SH-SY5Y (cell line): ENCODE data around the gene PDYN.

Experiments
- GATA2 ChIP-seq: IDR thresholded peaks from 2 replicates; pipeline ENCODE4 v1.6.1; 2011; ENCODE audit warnings: mild to moderate bottlenecking, low read depth, low read length
- GATA3 ChIP-seq: IDR thresholded peaks from 2 replicates; pipeline ENCODE4 v1.6.1; 2011; ENCODE audit warnings: low read depth, mild to moderate bottlenecking, low read length, moderate library complexity

The PDYN gene

GRCh38 chr20:1947535-1947846 lies 46.4 kb downstream of the PDYN start:
- TF ChIP-seq GATA3 (no peak), GATA2 (no peak)

- TF ChIP-seq GATA3 (no peak), GATA2 (no peak)
Measured at GRCh38 chr20:1946762-1947534, 46.9 kb downstream of the PDYN start.

DNA sequence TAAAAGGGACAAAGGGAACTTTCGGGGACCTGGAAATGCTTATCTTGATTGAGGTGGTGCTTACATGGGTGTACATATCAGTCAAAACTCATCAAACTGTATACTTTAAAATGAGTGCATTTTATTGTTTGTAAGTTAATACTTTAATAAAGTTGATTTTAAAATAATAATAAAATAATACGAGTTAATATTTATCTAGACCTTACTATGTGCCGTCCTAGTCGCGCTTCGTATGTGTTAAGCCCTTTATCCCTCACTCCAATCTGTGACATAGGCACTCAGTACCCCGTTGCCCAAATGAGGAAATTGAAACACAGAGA lies 47.5 kb downstream of the PDYN start:
- no peak for TF ChIP-seq GATA3
- TF ChIP-seq GATA2 = no peak

DNA sequence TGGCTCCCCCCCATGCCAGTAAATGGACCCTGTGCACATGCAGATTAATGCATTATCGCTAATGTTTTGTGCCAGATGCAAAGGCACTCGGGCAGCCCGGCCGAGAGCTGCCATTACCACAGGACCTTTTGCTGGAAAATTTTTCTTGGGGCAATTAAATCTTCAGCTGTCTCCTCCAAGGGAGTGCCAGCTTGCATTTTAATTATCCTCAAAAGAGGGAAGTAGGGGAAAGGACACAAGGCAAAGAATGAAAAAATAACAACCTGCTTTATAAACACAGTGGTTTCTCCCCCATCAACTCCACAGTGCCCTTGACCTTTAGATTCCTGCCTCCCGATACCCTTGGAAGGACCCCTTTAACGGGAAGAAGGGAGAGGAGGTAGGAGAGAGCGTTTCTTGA lies 48.2 kb downstream of the PDYN start:
- TF ChIP-seq GATA2 (no peak), GATA3 (no peak)

DNA sequence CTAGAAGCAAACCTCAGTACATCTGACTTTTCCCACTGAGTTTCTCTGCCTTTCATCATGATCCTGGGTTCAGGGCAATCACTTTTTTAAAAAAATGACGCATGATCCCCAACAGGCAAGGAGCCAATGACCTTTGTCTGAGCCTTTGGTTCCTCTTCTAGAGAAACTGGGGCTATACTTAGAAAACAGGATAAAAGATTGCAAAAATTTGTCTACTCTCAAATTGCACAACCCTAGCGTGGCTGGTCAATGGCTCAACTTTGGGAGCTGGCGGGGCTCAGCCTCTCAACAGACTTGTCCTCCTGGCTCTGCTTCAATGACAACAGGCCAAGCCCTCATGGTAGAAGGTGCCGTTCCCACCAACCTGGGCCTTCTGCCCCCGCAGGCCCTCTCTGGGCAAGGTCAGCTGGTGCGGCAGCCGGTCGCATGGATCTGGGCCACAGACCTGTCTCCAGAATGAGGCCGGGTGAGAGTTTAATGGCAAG lies 48.7 kb downstream of the PDYN start:
- TF ChIP-seq GATA3 (no peak), GATA2 (no peak)

DNA sequence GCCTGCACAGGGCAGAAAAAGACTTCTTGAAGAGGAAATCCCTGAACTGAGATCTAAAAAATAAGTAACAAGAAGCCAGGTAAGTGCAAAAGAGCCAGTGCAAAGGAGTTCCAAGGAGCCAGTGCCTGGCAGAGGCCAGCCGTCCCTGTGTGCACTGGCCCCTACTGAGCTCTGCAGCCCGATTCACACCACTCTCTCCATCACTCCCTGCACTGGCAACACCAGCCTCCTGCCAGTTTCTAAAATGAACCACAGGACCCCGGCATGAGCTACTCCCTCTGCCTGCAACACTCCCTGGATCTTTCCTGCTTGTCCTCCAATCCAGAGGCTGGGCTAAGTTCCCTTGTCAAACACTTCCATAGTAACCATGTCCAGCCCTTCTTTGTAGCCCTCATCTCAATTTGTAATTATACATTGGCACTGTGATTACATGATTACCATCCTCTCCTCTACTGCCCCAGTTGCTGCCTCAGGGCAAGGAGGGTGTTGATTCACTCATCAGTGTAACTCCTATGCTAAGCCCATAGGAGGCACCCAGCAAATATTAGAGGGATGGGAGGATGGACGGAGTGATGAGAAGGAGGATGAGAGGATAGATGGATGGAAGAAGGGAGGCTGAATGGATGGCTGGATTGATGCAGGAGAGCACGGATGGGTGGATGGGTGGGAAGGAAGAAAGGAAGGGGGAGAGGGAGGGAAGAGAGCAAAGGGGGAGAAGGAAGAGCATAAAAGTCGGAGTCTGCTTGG lies 49.3 kb downstream of the PDYN start:
- no peak for TF ChIP-seq GATA3
- TF ChIP-seq GATA2 = no peak

DNA sequence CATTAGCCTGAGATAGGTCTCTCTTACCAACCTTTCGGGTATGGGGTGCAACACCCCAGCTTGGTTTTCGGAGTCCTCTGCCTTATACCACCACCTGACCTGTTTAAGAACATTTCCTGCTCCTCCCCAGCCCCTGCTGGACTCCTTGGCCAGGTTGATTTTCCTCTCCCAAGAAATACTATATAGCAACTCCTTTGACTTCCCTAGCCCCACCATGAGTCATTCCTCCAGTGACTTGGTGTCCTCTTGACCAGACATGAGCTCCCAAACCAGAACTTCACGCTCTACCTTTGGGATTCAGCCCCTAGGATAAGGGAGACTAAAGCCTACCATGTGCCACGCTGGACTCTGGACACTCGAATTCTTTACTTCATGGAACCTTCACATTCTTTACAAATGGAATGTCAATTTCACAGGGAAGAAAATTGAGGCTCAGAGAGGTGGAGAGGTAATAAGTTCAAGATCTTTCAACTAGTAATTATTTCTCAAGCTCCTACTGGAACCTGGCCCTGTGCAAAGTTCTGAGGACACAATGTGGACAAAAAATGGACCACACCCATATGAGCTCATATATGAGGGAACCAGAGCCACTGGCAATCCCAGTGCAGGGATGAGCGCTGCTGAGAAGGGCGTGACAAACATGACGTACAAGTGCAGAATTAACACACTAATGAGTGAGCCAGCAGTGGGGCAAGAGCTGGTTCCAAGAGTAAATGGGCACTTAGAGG lies 50.4 kb downstream of the PDYN start:
- TF ChIP-seq GATA2 (no peak), GATA3 (no peak)

- TF ChIP-seq GATA3 (no peak), GATA2 (no peak)
Measured at GRCh38 chr20:1942486-1943274, 51.2 kb downstream of the PDYN start.

DNA sequence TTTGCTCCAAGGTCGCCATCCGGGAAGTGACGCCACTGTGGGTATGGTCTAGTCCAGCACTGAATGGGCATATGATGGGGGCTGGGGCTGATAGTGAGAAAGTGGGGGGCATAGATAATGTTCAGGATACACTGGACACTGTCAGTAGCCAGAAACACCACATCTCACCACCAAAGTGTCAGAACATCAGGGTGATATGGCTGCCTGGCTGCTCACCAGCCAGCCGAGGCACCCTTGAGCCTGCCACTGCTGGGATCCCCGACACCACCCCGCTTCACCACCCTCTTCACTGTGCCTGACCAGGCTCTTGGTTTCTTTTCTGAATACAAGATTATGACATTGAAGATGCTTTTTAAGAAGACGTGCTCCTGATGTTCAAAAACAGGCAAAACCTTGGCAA lies 51.8 kb downstream of the PDYN start:
- TF ChIP-seq GATA2 (no peak), GATA3 (no peak)

DNA sequence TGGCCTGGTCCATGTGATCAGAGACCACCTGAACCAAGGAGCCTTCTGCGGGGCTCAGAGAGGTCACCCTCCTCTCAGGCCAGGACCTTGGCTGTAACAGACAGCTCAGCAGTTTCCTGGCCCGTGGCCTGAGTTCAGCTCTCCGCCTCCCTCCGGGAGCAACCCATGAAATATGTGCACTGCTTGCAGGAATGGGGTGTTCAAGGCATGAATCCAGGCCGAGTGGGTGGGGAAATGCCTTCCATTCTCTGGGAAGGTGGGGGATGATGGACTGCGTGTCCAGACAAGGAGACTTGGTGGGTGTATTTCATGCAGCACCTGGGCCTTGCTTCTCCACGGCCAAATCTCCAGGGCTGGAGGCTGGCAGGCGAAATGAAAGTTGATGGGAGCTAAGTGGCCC lies 52.6 kb downstream of the PDYN start:
- TF ChIP-seq GATA3 (no peak), GATA2 (no peak)

DNA sequence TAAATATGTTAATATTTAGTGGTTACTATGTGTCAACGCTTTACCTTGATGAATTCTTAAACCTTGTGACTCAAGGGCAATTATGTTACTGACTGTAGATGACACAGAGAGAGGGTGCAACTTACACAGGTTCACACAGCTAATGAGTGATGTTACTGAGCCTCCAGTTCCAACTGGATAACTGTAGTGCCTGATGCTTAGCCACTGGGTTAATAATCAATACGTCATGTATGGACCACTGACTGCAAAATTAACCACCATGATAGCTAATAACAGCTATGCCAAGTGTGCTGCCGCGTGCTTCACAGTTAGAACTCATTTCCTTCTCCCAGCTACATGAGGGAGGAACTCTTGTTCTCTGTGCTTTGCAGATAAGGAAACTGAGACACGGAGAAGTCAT lies 53.3 kb downstream of the PDYN start:
- TF ChIP-seq GATA3 (no peak), GATA2 (no peak)

GRCh38 chr20:1939270-1939595 lies 54.6 kb downstream of the PDYN start:
- TF ChIP-seq GATA3 = no peak
- no peak for TF ChIP-seq GATA2

GRCh38 chr20:1938464-1939269 lies 55.2 kb downstream of the PDYN start:
- no peak for TF ChIP-seq GATA2
- no peak for TF ChIP-seq GATA3

- TF ChIP-seq GATA2 (no peak), GATA3 (no peak)
Measured at GRCh38 chr20:1937316-1937976, 56.4 kb downstream of the PDYN start.
